Measurements from ENCODE around the gene SNRPE.

SNRPE gene

DNA sequence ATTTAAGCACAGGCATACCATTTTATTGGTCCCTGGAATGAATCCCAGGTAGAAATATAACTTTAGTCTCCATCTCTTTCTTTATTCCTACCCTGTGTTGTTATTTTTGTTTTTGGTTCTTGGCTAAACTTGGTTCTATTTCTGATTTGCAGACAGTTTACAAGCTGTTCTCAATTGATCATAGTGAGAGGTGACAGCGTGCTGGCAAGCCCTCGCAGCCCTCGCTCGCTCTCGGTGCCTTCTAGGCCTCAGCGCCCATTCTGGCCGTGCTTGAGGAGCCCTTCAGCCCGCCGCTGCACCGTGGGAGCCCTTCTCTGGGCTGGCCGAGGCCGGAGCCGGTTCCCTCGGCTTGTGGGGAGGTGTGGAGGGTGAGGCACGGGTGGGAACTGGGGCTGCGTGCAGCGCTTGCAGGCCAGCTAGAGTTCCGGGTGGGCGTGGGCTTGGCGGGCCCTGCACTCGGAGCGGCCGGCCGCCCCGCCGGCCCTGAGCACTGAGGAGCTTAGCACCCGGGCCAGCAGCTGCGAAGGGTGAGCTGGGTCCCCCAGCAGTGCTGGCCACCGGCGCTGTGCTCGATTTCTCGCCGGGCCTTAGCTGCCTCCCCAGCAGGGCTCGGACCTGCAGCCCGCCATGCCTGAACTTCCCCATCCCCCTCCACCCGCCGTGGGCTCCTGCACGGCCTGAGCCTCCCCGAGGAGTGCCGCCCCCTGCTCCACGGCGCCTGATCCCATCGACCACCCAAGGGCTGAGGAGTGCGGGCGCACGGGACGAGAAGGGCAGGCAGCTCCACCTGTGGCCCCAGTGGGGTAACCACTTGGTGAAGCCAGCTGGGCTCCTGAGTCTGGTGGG is 38.7 kb downstream of the SNRPE start:
- DNase-seq (ENCODE audit: low spot score in 2 of 2): no peak
- Histone ChIP-seq H3K4me1 (no peaks in the 10 kb centered on the region), H3K4me3 (no peak overlapping the region), H3K36me3 (replicated peaks) (no peaks in the 10 kb centered on the region), H3K9me3 (no peaks in the 10 kb centered on the region), H3K27me3 (ENCODE audit: low read depth) (no peaks in the 10 kb centered on the region)
- in situ Hi-C loops (cut with MboI; ENCODE audit: low sequenced_read_pairs): no loop called here

DNA sequence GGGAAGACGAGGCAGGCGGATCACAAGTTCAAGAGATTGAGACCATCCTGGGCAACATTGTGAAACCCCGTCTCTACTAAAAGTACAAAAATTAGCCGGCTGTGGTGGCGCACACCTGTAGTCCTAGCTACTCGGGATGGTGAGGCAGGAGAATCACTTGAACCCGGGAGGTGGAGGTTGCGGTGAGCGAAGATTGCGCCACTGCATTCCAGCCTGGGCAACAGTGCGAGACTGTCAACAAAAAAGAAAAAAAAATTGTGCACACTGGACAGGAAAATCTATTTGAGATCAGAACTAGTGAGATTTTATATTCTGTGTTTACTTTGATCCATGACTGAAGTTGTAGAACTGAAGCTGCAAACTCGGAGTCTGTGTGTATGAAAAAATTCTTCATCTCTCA is 40.2 kb downstream of the SNRPE start:
- no peak for DNase-seq (ENCODE audit: low spot score in 2 of 2)
- no peaks in the 10 kb centered on the region for H3K27me3 ChIP-seq (ENCODE audit: low read depth)
- H3K4me3 ChIP-seq: no peak overlapping the region
- no peaks in the 10 kb centered on the region for H3K4me1 ChIP-seq
- in situ Hi-C loops (cut with MboI; ENCODE audit: low sequenced_read_pairs): no loop called here
- no peaks in the 10 kb centered on the region for H3K36me3 ChIP-seq (replicated peaks)
- no peaks in the 10 kb centered on the region for H3K9me3 ChIP-seq

DNA sequence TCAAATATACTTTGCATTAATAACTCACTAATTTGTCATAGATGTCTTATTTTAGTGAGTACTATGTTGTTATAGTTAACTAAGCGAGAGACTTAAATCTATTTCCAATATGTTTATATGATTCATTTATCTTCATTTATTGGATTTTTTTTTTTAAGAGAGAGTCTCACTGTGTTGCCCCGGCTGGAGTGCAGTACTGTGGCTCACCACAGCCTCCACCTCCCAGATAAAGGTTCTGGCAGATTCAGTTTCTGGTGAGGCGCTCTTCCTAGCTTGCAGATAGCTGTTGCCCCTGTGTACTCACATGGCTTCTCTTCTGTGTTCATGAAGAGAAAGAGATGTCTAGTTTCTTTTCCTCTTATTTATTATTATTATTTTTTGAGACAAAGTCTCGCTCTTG is 43.9 kb downstream of the SNRPE start:
- in situ Hi-C loops (cut with MboI; ENCODE audit: low sequenced_read_pairs): no loop called here
- Histone ChIP-seq H3K9me3 (no peaks in the 10 kb centered on the region), H3K4me1 (no peaks in the 10 kb centered on the region), H3K27me3 (ENCODE audit: low read depth) (no peaks in the 10 kb centered on the region), H3K36me3 (replicated peaks) (no peaks in the 10 kb centered on the region), H3K4me3 (no peak overlapping the region)
- no peak for DNase-seq (ENCODE audit: low spot score in 2 of 2)

DNA sequence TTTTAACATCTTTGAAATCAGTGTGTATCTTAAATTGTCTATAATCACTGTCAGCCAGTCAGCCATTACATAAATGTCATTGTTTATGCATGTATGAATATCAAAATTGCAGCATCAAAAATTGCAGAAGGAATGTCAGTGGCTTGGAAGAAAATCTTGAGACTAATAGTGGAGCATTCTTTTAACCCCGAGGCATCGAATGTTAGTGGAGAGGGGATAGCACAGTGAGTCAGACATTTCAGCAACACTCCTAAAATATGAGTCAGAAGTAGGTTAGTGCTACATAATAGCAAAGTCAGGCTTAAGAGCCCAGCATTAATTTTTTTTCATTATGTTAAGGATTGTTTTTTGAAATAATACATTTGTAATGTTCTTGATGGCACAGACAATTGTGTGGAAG is 45.5 kb downstream of the SNRPE start:
- Histone ChIP-seq H3K9me3 (no peaks in the 10 kb centered on the region), H3K4me1 (no peaks in the 10 kb centered on the region), H3K27me3 (ENCODE audit: low read depth) (no peaks in the 10 kb centered on the region), H3K36me3 (replicated peaks) (no peaks in the 10 kb centered on the region), H3K4me3 (no peak overlapping the region)
- DNase-seq (ENCODE audit: low spot score in 2 of 2): no peak
- in situ Hi-C loops (cut with MboI; ENCODE audit: low sequenced_read_pairs): no loop called here

DNA sequence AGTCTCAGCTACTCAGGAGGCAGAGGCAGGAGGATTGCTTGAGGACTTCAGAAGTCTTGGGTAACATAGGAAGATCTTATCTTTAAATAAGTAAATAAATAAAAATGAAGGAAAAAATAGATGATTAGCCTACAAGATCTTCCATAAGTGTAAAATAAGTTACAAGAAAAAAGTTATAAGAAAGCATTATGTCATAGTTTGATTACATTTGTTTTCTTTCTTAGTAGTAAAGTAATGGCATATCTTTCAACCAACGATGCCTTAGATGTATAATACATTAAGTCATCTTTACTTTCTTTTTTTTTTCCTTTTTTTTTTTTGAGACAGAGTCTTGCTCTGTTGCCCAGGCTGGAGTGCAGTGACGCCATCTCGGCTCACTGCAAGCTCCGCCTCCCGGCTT is 46.5 kb downstream of the SNRPE start:
- no peaks in the 10 kb centered on the region for H3K4me1 ChIP-seq
- no peak overlapping the region for H3K4me3 ChIP-seq
- no peak for DNase-seq (ENCODE audit: low spot score in 2 of 2)
- in situ Hi-C loops (cut with MboI; ENCODE audit: low sequenced_read_pairs): no loop called here
- no peaks in the 10 kb centered on the region for H3K9me3 ChIP-seq
- no peaks in the 10 kb centered on the region for H3K27me3 ChIP-seq (ENCODE audit: low read depth)
- no peaks in the 10 kb centered on the region for H3K36me3 ChIP-seq (replicated peaks)

DNA sequence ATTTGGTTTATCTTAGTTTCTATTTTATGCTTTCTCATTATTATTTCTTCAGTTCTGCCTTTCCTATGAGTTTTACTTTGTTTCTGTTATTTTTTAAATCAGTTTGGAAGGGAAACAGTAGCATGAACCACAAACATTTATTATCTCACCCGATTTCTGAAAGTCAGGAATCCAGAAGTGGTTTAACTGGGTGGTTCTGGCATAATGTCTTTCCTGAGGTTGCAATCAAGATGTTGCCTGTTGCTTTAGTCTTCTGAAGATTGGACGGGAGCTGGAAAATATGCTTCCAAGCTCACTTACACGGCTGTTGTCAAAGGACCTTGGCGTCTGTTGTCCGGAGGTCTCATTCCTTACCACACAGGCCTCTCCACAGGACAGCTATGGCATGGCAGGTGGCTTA is 50.4 kb downstream of the SNRPE start:
- in situ Hi-C loops (cut with MboI; ENCODE audit: low sequenced_read_pairs): no loop called here
- Histone ChIP-seq H3K4me3 (no peak overlapping the region), H3K4me1 (no peaks in the 10 kb centered on the region), H3K27me3 (ENCODE audit: low read depth) (no peaks in the 10 kb centered on the region), H3K9me3 (no peaks in the 10 kb centered on the region), H3K36me3 (replicated peaks) (no peaks in the 10 kb centered on the region)
- DNase-seq (ENCODE audit: low spot score in 2 of 2): no peak

DNA sequence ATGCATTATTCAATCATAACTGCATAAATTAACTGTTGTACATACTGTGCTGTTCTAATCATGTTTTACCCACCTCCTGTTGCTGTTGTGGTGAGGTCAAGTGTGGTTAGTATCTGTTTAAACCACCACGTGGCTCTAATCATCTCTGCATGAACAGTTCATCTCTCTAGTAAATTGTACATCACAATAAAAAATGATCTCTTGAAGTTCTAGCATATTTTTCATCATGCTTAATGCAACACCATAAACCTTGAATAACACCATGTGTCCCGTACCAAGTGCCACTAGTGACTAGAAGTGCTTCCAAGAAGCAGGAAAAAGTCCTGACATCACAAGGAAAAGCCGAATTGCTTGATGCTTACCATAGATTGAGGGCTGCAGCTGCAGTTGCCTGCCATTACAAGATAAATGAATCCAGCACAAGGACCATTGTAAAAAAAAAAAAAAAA is 51.7 kb downstream of the SNRPE start:
- Histone ChIP-seq H3K9me3 (no peaks in the 10 kb centered on the region), H3K36me3 (replicated peaks) (no peaks in the 10 kb centered on the region), H3K27me3 (ENCODE audit: low read depth) (no peaks in the 10 kb centered on the region), H3K4me3 (no peak overlapping the region), H3K4me1 (no peaks in the 10 kb centered on the region)
- no peak for DNase-seq (ENCODE audit: low spot score in 2 of 2)
- in situ Hi-C loops (cut with MboI; ENCODE audit: low sequenced_read_pairs): no loop called here

DNA sequence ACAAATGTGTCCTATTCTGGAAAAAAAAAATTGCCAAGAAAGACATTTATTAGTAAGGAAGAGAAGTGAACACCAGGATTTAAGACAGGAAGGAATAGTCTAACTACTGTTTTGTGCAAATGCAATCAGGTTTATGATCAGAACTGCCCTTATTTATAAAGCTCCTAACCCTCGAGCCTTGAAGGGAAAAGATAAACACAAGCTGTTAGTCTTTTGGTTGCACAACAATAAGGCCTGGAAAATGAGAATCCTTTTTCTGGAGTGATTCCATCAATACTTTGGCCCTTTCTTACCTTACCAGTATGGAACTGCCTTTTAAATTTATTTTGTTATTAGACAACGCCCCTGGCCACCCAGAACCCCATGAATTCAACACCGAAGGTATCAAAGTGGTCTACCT is 52.9 kb downstream of the SNRPE start:
- Histone ChIP-seq H3K4me3 (no peak overlapping the region), H3K27me3 (ENCODE audit: low read depth) (no peaks in the 10 kb centered on the region), H3K9me3 (no peaks in the 10 kb centered on the region), H3K36me3 (replicated peaks) (no peaks in the 10 kb centered on the region), H3K4me1 (no peaks in the 10 kb centered on the region)
- no peak for DNase-seq (ENCODE audit: low spot score in 2 of 2)
- in situ Hi-C loops (cut with MboI; ENCODE audit: low sequenced_read_pairs): no loop called here

DNA sequence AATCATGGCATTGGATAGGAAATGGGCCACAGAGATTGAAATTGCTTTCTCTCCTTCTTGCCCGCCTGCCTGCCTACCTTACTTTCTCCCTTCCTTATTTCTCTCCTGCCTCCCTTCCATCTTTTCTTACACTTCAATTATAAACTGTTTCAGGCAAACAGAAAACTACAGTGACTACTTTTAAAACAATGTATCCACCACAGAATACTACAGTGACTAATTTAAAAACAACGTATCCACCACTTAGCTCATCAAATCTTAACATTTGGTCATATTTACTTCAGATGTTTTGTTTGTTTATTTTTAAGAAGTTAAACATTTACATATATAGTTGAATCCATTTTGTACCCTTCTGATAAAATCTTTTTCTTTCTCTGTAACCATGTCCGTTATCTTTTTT is 54.4 kb downstream of the SNRPE start:
- H3K36me3 ChIP-seq (replicated peaks): no peaks in the 10 kb centered on the region
- no peaks in the 10 kb centered on the region for H3K4me1 ChIP-seq
- in situ Hi-C loops (cut with MboI; ENCODE audit: low sequenced_read_pairs): no loop called here
- no peaks in the 10 kb centered on the region for H3K27me3 ChIP-seq (ENCODE audit: low read depth)
- DNase-seq (ENCODE audit: low spot score in 2 of 2): no peak
- H3K9me3 ChIP-seq: no peaks in the 10 kb centered on the region
- no peak overlapping the region for H3K4me3 ChIP-seq

DNA sequence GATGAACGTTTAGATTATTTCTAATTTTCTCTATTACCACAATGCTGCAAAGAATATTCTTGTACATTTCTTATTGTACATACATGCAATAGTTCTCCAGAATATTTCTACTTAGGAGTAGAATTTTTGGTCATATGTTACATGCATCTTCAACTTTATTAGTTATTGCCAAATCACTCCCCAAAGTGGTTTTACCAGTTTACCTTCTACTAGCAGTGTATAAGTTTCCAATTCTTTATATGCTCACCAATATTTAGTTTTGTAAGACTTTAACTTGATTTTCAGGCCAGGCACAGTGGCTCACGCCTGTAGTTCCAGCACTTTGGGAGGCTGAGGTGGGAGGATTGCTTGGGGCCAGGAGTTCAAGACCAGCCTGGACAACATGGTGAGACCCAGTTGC is 55.4 kb downstream of the SNRPE start:
- Histone ChIP-seq H3K27me3 (ENCODE audit: low read depth) (no peaks in the 10 kb centered on the region), H3K9me3 (no peaks in the 10 kb centered on the region), H3K4me1 (no peaks in the 10 kb centered on the region), H3K4me3 (no peak overlapping the region), H3K36me3 (replicated peaks) (no peaks in the 10 kb centered on the region)
- DNase-seq (ENCODE audit: low spot score in 2 of 2): no peak
- in situ Hi-C loops (cut with MboI; ENCODE audit: low sequenced_read_pairs): no loop called here

All from HAP-1 (cell line).